Measurements from ENCODE around the gene GARNL3. TPM values are rescaled to one million over a fixed set of nuclear protein-coding genes. Genes with fewer than 3 reads are reported as not detected.
A peak's percentile ranks its signal among the peaks of the same experiment; 100 is the strongest.

Gene GARNL3
- total RNA-seq, 1 experiment from 2014 or later, result 11.8 TPM

- ChIA-PET POLR2A (interaction anchor here (1.4 to 2.2 kb wide), 5 partner anchors 7 to 171 kb away, joined by 13 to 51 read pairs (median 24); partner anchors contain the start of gene ZNF79), CTCF (interaction anchor here (0.8 to 3.4 kb wide), 6 partner anchors 22 to 340 kb away, joined by 3 to 54 read pairs (median 5); partner anchors contain the start of gene TOR2A)
- peak overlapping the region; percentile 93 for H3K27ac Mint-ChIP-seq (ENCODE audit: unreplicated experiment)
Observed at GRCh38 chr9:127395497-127396252, 131.1 kb downstream of the GARNL3 start.

GRCh38 chr9:127396253-127396807, 131.8 kb downstream of the GARNL3 start:
- H3K27ac Mint-ChIP-seq (ENCODE audit: unreplicated experiment), result peak overlapping the region; percentile 93

More at GRCh38 chr9:127395497-127396252, 131.1 kb downstream of the GARNL3 start:
- Mint-ChIP-seq H3K4me1 (ENCODE audit: low read depth, unreplicated experiment) (peaks cover 31% of the 10 kb centered on the region), H3K27me3 (ENCODE audit: insufficient read depth, unreplicated experiment) (no peaks in the 10 kb centered on the region), H3K9me3 (ENCODE audit: unreplicated experiment) (no peaks in the 10 kb centered on the region), H3K36me3 (ENCODE audit: insufficient read depth, unreplicated experiment) (peaks cover 42% of the 10 kb centered on the region), H3K4me3 (ENCODE audit: unreplicated experiment) (peak overlapping the region; percentile 97)
- peak in 1 of 2 experiments; percentile 65 for DNase-seq
- intact Hi-C loops (cut with micrococcal nuclease; ENCODE audit: unreplicated experiment), result loop anchor here (1.0 to 10.0 kb wide), 7 partner anchors 7 to 453 kb away; no protein-coding TSS in a partner anchor
- no TSS peak for BruUV-seq (replicated peaks)
- Histone ChIP-seq H3K9me3 (no peaks in the 10 kb centered on the region), H3K36me3 (ENCODE audit: control insufficient read depth, insufficient read depth, low read length) (no peaks in the 10 kb centered on the region), H3K27me3 (replicated peaks; ENCODE audit: control insufficient read depth, insufficient read depth, low read length) (no peaks in the 10 kb centered on the region), H3K4me1 (peaks cover 49% of the 10 kb centered on the region), H3K4me3 (ENCODE audit: low read depth, low read length) (peak overlapping the region; percentile 58)
- TF ChIP-seq CTCF (IDR thresholded peaks at IDR 0.05; ENCODE audit: insufficient read depth in 1 of 2, low read depth in 1 of 2, low read length in 1 of 2, severe bottlenecking in 1 of 2, unreplicated experiment in 1 of 2), result no peak

More at GRCh38 chr9:127396253-127396807, 131.8 kb downstream of the GARNL3 start:
- ChIA-PET POLR2A (interaction anchor here (0.6 to 2.2 kb wide), 15 partner anchors 8 to 1434 kb away, joined by 3 to 51 read pairs (median 9); partner anchors contain the start of genes LRSAM1, RALGPS1, RPL12 and SPOUT1), CTCF (interaction anchor here (0.8 to 3.4 kb wide), 17 partner anchors 8 to 457 kb away, joined by 3 to 54 read pairs (median 6); partner anchors contain the start of genes TOR2A and ZNF79)
- H3K4me1 ChIP-seq, result peaks cover 45% of the 10 kb centered on the region
- BruUV-seq (replicated peaks), result TSS peak; percentile 88
- no peaks in the 10 kb centered on the region for H3K27me3 Mint-ChIP-seq (ENCODE audit: insufficient read depth, unreplicated experiment)
- H3K9me3 Mint-ChIP-seq (ENCODE audit: unreplicated experiment), result no peaks in the 10 kb centered on the region
- H3K9me3 ChIP-seq, result no peaks in the 10 kb centered on the region
- H3K36me3 ChIP-seq (ENCODE audit: control insufficient read depth, insufficient read depth, low read length), result no peaks in the 10 kb centered on the region
- H3K4me1 Mint-ChIP-seq (ENCODE audit: low read depth, unreplicated experiment), result peaks cover 24% of the 10 kb centered on the region
- H3K4me3 ChIP-seq (ENCODE audit: low read depth, low read length), result peak overlapping the region; percentile 58
- peaks cover 45% of the 10 kb centered on the region for H3K36me3 Mint-ChIP-seq (ENCODE audit: insufficient read depth, unreplicated experiment)
- H3K27me3 ChIP-seq (replicated peaks; ENCODE audit: control insufficient read depth, insufficient read depth, low read length), result no peaks in the 10 kb centered on the region
- intact Hi-C loops (cut with micrococcal nuclease; ENCODE audit: unreplicated experiment), result loop anchor here (1.0 to 10.0 kb wide), 7 partner anchors 8 to 454 kb away; no protein-coding TSS in a partner anchor
- DNase-seq, result no peak
- TF ChIP-seq CTCF (IDR thresholded peaks at IDR 0.05; ENCODE audit: insufficient read depth in 1 of 2, low read depth in 1 of 2, low read length in 1 of 2, severe bottlenecking in 1 of 2, unreplicated experiment in 1 of 2), result no peak
- H3K4me3 Mint-ChIP-seq (ENCODE audit: unreplicated experiment), result peak overlapping the region; percentile 97
